HCT116 (cell line): ENCODE data around the gene PYGB. TPM values are rescaled to one million over a fixed set of nuclear protein-coding genes. Genes with fewer than 3 reads are reported as not detected.
"Not testable (repeated sequence)": the region's sequence is repeated elsewhere in the genome, so short reads cannot be mapped to it uniquely, and the experiment has no call there.

Experiments used
- ATAC-seq: fragments of 200-7000 bp; cut with Tn5 transposase; 2 replicates; pipeline ENCODE4 v1.9.1; 2020; ENCODE audit warnings: mild to moderate bottlenecking, moderate library complexity
- BruUV-seq: library from RNA; stranded (reverse); fragments of 400-500 nt; replicated peaks from 2 replicates; lab custom pipeline; 2021; lab: Mats Ljungman, UMichigan
- CTCF ChIA-PET: fragments of 300-600 bp; sonication (Branson Sonifier 250); formaldehyde crosslinking; loops from one replicate; lab custom pipeline; 2021; ENCODE audit warnings: antibody characterized with exemption; lab: Charles Lee
- POLR2A ChIA-PET: fragments of 300-600, 350-600 bp; sonication (Branson Sonifier 250); formaldehyde crosslinking; loops from one replicate; lab custom pipeline; 2021; ENCODE audit warnings: antibody characterized with exemption; lab: Charles Lee
- RAD21 ChIA-PET, 2 experiments: fragments of 300-600 bp; sonication (Branson Sonifier 250); formaldehyde crosslinking; loops; one replicate each; lab custom pipeline; 2023; ENCODE audit warnings: low total read pairs in 2 of 2; ENCODE audit not compliant: uncharacterized antibody in 2 of 2, unreplicated experiment in 2 of 2, low non-redundant PET in 1 of 2; lab: Charles Lee
- DNase-seq: peaks from one replicate; pipeline ENCODE4 v3.0.0-alpha.2; 2010; ENCODE audit warnings: low read depth, low spot score
- H2AFZ ChIP-seq: fragments of 200-600 bp; shearing (Covaris generic), sonication (generic); 2 replicates; pipeline ENCODE4 v1.6.1; 2017; ENCODE audit warnings: low read depth, mixed run types, mixed read lengths, antibody characterized with exemption, low read length; ENCODE audit not compliant: poor library complexity, severe bottlenecking
- H3K27ac ChIP-seq: 2 replicates; pipeline ENCODE4 v1.5.1; 2012; ENCODE audit warnings: low read depth, low read length
- H3K27me3 ChIP-seq: fragments of 200-600 bp; sonication (generic); 2 replicates; pipeline ENCODE4 v1.6.1; 2016; ENCODE audit warnings: mixed run types, low read length, mixed read lengths; ENCODE audit not compliant: insufficient read depth
- H3K36me3 ChIP-seq, 2 experiments: fragments of 200-500 bp in 1 of 2; fragments of 200-600 bp in 1 of 2; sonication (Bioruptor generic) in 1 of 2; sonication (generic) in 1 of 2; 2 replicates each; pipeline versions ENCODE4 v1.5.1 to v1.6.1; 2014 to 2016; ENCODE audit warnings: low read length in 2 of 2, inconsistent platforms in 1 of 2, mixed read lengths in 1 of 2, mixed run types in 1 of 2; ENCODE audit not compliant: insufficient read depth in 2 of 2, control insufficient read depth in 1 of 2
- H3K4me1 ChIP-seq, 2 experiments: fragments of 200-600 bp in 1 of 2; sonication (generic) in 1 of 2; 2 replicates each; pipeline versions ENCODE4 v1.5.1 to v1.6.1; 2012 to 2017; ENCODE audit warnings: low read length in 2 of 2, inconsistent platforms in 1 of 2, mild to moderate bottlenecking in 1 of 2, mixed read lengths in 1 of 2, mixed run types in 1 of 2, moderate library complexity in 1 of 2; ENCODE audit not compliant: insufficient read depth in 2 of 2, control insufficient read depth in 1 of 2
- H3K4me2 ChIP-seq: fragments of 200-600 bp; sonication (generic); 2 replicates; pipeline ENCODE4 v1.6.1; 2017; ENCODE audit warnings: mixed run types, low read length, mixed read lengths
- H3K4me3 ChIP-seq, 2 experiments: fragments of 200-600 bp in 1 of 2; sonication (generic) in 1 of 2; replicated peaks in 1 of 2; 2 replicates each; pipeline ENCODE4 v1.5.1; 2011 to 2016; ENCODE audit warnings: low read length in 2 of 2, control low read depth in 1 of 2, low read depth in 1 of 2, mild to moderate bottlenecking in 1 of 2, mixed read lengths in 1 of 2, mixed run types in 1 of 2
- H3K79me2 ChIP-seq: fragments of 200-600 bp; sonication (generic); 2 replicates; pipeline ENCODE4 v1.6.1; 2017; ENCODE audit warnings: mild to moderate bottlenecking, mixed run types, low read length, moderate library complexity, mixed read lengths; ENCODE audit not compliant: insufficient read depth
- H3K9ac ChIP-seq: fragments of 200-600 bp; sonication (generic); 2 replicates; pipeline ENCODE4 v1.6.1; 2016; ENCODE audit warnings: low read length, mixed read lengths
- H3K9me2 ChIP-seq: fragments of 200-600 bp; sonication (generic), shearing (Covaris generic); 2 replicates; pipeline ENCODE4 v1.6.1; 2017; ENCODE audit warnings: mixed run types, mild to moderate bottlenecking, moderate library complexity; ENCODE audit not compliant: insufficient read depth
- H3K9me3 ChIP-seq, 2 experiments: fragments of 200-500 bp in 1 of 2; fragments of 200-600 bp in 1 of 2; sonication (Bioruptor generic) in 1 of 2; sonication (generic) in 1 of 2; 2 replicates each; pipeline ENCODE4 v1.6.1; 2014 to 2017; ENCODE audit warnings: low read length in 2 of 2, mixed read lengths in 2 of 2, inconsistent platforms in 1 of 2, low read depth in 1 of 2, mild to moderate bottlenecking in 1 of 2, mixed run types in 1 of 2, moderate library complexity in 1 of 2; ENCODE audit not compliant: control insufficient read depth in 1 of 2, insufficient read depth in 1 of 2
- H4K20me1 ChIP-seq: fragments of 200-600 bp; sonication (generic), shearing (Covaris generic); 2 replicates; pipeline ENCODE4 v1.6.1; 2017; ENCODE audit warnings: mixed run types, mild to moderate bottlenecking, moderate library complexity; ENCODE audit not compliant: insufficient read depth
- CBX3 ChIP-seq: IDR thresholded peaks from 2 replicates; pipeline ENCODE4 v1.6.1; 2012; ENCODE audit warnings: low read depth
- CEBPB ChIP-seq: IDR thresholded peaks from 2 replicates; pipeline ENCODE4 v1.6.1; 2012; ENCODE audit warnings: low read depth
- EGR1 ChIP-seq: IDR thresholded peaks from 2 replicates; pipeline ENCODE4 v1.6.1; 2012; ENCODE audit warnings: low read depth
- EZH2 ChIP-seq: fragments of 200-600 bp; sonication (generic); IDR thresholded peaks from 2 replicates; pipeline ENCODE4 v1.6.1; 2017; ENCODE audit warnings: antibody characterized with exemption, mixed run types
- EZH2phosphoT487 ChIP-seq: fragments of 200-600 bp; IDR thresholded peaks from 2 replicates; pipeline ENCODE4 v1.6.1; 2018; ENCODE audit warnings: antibody characterized with exemption, borderline replicate concordance
- JUND ChIP-seq: IDR thresholded peaks from 2 replicates; pipeline ENCODE4 v1.6.1; 2012
- POLR2A ChIP-seq: IDR thresholded peaks from 2 replicates; pipeline ENCODE4 v1.7.0; 2011; ENCODE audit warnings: borderline replicate concordance; ENCODE audit not compliant: insufficient read depth, insufficient read length; ENCODE audit errors: extremely low read depth
- POLR2AphosphoS5 ChIP-seq: IDR thresholded peaks from 2 replicates; pipeline ENCODE4 v1.6.1; 2011; ENCODE audit warnings: mild to moderate bottlenecking, low read depth, low read length, moderate library complexity
- TCF7L2 ChIP-seq: IDR thresholded peaks from 2 replicates; pipeline ENCODE4 v1.7.0; 2011; ENCODE audit warnings: borderline replicate concordance, inconsistent platforms; ENCODE audit not compliant: insufficient read depth, insufficient read length; ENCODE audit errors: extremely low read depth
- ZBTB33 ChIP-seq: IDR thresholded peaks from 2 replicates; pipeline ENCODE4 v1.6.1; 2011; ENCODE audit warnings: mild to moderate bottlenecking, low read length, moderate library complexity; ENCODE audit not compliant: insufficient replicate concordance; ENCODE audit errors: extremely low read depth
- ZFX ChIP-seq: fragments of 450-650 bp; IDR thresholded peaks from 2 replicates; pipeline ENCODE4 v1.6.1; 2017
- ZNF274 ChIP-seq: fragments of 200-500 bp; sonication (Bioruptor generic); IDR thresholded peaks from 2 replicates; pipeline ENCODE4 v1.6.1; 2014; ENCODE audit warnings: mild to moderate bottlenecking, low read depth, low read length, inconsistent platforms
- intact Hi-C: fragments of 100-400 bp; cut with micrococcal nuclease; formaldehyde crosslinking; loops from 2 replicates; pipeline ENCODE4 v1.10.0; 2022
- total RNA-seq: library from RNA; stranded (reverse); gene quantifications from one replicate; pipeline ENCODE4 v1.2.1, GENCODE V29; 2021; ENCODE audit not compliant: unreplicated experiment
- TF ChIP-seq, protein P1 (sequence below): IDR thresholded peaks from 2 replicates; pipeline ENCODE4 v1.6.1; 2012
- TF ChIP-seq, protein P2 (sequence below), 3 experiments: fragments of 200-600 bp in 1 of 3; sonication (generic) in 1 of 3; IDR thresholded peaks in 2 of 3; conservative IDR thresholded peaks in 1 of 3; 2 replicates each; pipeline ENCODE4 v1.5.1; 2012 to 2017; ENCODE audit warnings: low read depth in 2 of 3, low read length in 2 of 3, antibody characterized with exemption in 1 of 3, borderline replicate concordance in 1 of 3, control low read depth in 1 of 3, mild to moderate bottlenecking in 1 of 3, mixed read lengths in 1 of 3, mixed run types in 1 of 3, moderate library complexity in 1 of 3; ENCODE audit not compliant: insufficient read depth in 1 of 3
- TF ChIP-seq, protein P3 (sequence below): IDR thresholded peaks from 2 replicates; pipeline ENCODE4 v1.6.1; 2012

PYGB gene
- total RNA-seq, 1 experiment from 2014 or later, result 87.8 TPM

DNA sequence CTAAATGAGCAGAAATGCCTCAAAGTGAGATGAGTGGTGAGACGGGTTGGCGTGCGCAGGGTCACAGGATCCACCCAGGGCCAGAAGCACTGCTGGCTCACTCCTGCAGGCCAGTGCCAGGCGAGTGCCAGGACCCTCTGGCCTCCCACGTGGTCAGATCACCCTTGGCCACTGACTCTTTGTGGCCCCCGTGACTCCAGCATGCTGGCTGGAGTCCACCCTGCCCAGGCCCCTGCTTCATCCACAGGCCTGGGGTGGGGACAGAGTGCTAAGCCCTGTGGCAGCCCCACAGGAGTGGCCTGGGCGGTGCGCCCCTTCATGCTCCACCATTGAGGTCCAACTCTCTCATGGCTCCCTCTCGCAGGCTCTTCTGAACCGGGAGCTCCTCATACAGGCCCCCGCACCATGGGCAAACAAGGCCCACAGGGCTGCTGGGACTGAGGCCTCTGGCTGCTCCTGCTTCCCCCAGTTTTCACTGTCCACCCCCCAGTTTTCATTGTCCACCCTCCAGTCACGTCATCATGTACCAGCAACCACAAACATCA, 81.1 kb downstream of the PYGB start:
- intact Hi-C loops, result loop anchor here (10.0 kb wide), 1 partner anchor 64 kb away; no protein-coding TSS in a partner anchor
- Histone ChIP-seq H3K4me1 (peaks cover 0 to 14% of the 10 kb centered on the region in 2 experiments; a peak in 2 of 4 replicates), H3K9me3 (no peaks in the 10 kb centered on the region), H3K27ac (no peak overlapping the region), H3K9me2 (no peaks in the 10 kb centered on the region), H3K4me3 (no peak overlapping the region), H3K9ac (no peak overlapping the region), H4K20me1 (no peaks in the 10 kb centered on the region), H3K27me3 (no peaks in the 10 kb centered on the region), H3K36me3 (no peaks in the 10 kb centered on the region), H3K4me2 (no peak overlapping the region), H3K79me2 (no peaks in the 10 kb centered on the region), H2AFZ (no peak overlapping the region)
- no TSS peak for BruUV-seq
- RAD21 ChIA-PET, result no interaction called here
- ATAC-seq (no peak), DNase-seq (no peak)
- POLR2A ChIA-PET, result no interaction called here
- TF ChIP-seq CBX3, result no peak
- TF ChIP-seq EZH2, result no peak
- TF ChIP-seq, protein P1, sequence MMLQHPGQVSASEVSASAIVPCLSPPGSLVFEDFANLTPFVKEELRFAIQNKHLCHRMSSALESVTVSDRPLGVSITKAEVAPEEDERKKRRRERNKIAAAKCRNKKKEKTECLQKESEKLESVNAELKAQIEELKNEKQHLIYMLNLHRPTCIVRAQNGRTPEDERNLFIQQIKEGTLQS, result no peak
- TF ChIP-seq, protein P2, sequence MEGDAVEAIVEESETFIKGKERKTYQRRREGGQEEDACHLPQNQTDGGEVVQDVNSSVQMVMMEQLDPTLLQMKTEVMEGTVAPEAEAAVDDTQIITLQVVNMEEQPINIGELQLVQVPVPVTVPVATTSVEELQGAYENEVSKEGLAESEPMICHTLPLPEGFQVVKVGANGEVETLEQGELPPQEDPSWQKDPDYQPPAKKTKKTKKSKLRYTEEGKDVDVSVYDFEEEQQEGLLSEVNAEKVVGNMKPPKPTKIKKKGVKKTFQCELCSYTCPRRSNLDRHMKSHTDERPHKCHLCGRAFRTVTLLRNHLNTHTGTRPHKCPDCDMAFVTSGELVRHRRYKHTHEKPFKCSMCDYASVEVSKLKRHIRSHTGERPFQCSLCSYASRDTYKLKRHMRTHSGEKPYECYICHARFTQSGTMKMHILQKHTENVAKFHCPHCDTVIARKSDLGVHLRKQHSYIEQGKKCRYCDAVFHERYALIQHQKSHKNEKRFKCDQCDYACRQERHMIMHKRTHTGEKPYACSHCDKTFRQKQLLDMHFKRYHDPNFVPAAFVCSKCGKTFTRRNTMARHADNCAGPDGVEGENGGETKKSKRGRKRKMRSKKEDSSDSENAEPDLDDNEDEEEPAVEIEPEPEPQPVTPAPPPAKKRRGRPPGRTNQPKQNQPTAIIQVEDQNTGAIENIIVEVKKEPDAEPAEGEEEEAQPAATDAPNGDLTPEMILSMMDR (IDR thresholded peaks at IDR 0.05 in 2 of 3, conservative IDR thresholded peaks at IDR 0.05 in 1 of 3; ENCODE audit: borderline replicate concordance in 1 of 3, insufficient read depth in 1 of 3, low read depth in 2 of 3, low read length in 2 of 3), result no peak
- no peak for TF ChIP-seq EGR1
- no peak for TF ChIP-seq CEBPB
- TF ChIP-seq ZBTB33, result no peak
- TF ChIP-seq POLR2A, result no peak
- no peak for TF ChIP-seq TCF7L2
- no peak for TF ChIP-seq ZFX
- TF ChIP-seq ZNF274, result no peak
- TF ChIP-seq JUND, result no peak
- TF ChIP-seq POLR2AphosphoS5, result no peak
- TF ChIP-seq, protein P3, sequence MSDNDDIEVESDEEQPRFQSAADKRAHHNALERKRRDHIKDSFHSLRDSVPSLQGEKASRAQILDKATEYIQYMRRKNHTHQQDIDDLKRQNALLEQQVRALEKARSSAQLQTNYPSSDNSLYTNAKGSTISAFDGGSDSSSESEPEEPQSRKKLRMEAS, result no peak
- no peak for TF ChIP-seq EZH2phosphoT487
- CTCF ChIA-PET, result no interaction called here

DNA sequence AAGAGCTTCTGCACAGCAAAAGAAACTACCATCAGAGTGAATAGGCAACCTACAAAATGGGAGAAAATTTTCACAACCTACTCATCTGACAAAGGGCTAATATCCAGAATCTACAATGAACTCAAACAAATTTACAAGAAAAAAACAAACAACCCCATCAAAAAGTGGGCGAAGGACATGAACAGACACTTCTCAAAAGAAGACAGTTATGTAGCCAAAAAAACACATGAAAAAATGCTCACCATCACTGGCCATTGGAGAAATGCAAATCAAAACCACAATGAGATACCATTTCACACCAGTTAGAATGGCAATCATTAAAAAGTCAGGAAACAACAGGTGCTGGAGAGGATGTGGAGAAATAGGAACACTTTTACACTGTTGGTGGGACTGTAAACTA, 87.1 kb downstream of the PYGB start:
- RAD21 ChIA-PET, CTCF ChIA-PET, H3K36me3 ChIP-seq: not testable (repeated sequence)

More for the DNA sequence above, 87.1 kb downstream of the PYGB start:
- H3K9me2 ChIP-seq, H3K27me3 ChIP-seq, H4K20me1 ChIP-seq, POLR2A ChIA-PET, BruUV-seq, intact Hi-C loops, H3K4me1 ChIP-seq, H3K4me2 ChIP-seq, H3K4me3 ChIP-seq, H3K9ac ChIP-seq, DNase-seq, ATAC-seq, H3K79me2 ChIP-seq, H3K9me3 ChIP-seq, H3K27ac ChIP-seq, H2AFZ ChIP-seq: not testable (repeated sequence)
